T1000 (cell line): ENCODE measurements around the gene PPP2R5A.
"Not testable (repeated sequence)": the region's sequence is repeated elsewhere in the genome, so short reads cannot be mapped to it uniquely, and the experiment has no call there.

Source experiments
- DNase-seq: peaks from one replicate; lab custom pipeline; 2025; ENCODE audit warnings: mixed read lengths; lab: John Stamatoyannopoulos, UW

Gene PPP2R5A

GRCh38 chr1:212297338-212297737, 12.1 kb downstream of the PPP2R5A start:
- DNase-seq: no peak

- no peak for DNase-seq
These were observed 16.4 kb downstream of the PPP2R5A start for GRCh38 chr1:212301580-212301979.

- no peak for DNase-seq
These were observed 17.7 kb downstream of the PPP2R5A start for GRCh38 chr1:212302745-212303383.

- DNase-seq: no peak
These were observed 20.1 kb downstream of the PPP2R5A start for GRCh38 chr1:212305342-212305741.

- not testable (repeated sequence) for DNase-seq
These were observed 20.8 kb downstream of the PPP2R5A start for GRCh38 chr1:212305984-212306452.

GRCh38 chr1:212309967-212310366, 24.8 kb downstream of the PPP2R5A start:
- no peak for DNase-seq

GRCh38 chr1:212310383-212310782, 25.2 kb downstream of the PPP2R5A start:
- no peak for DNase-seq

GRCh38 chr1:212311836-212312497, 26.8 kb downstream of the PPP2R5A start:
- DNase-seq: no peak

GRCh38 chr1:212313616-212314015, 28.4 kb downstream of the PPP2R5A start:
- no peak for DNase-seq

- DNase-seq: no peak
These were observed 30.0 kb downstream of the PPP2R5A start for GRCh38 chr1:212315184-212315583.

- DNase-seq: no peak
These were observed 30.7 kb downstream of the PPP2R5A start for GRCh38 chr1:212315907-212316306.

GRCh38 chr1:212317916-212318315, 32.7 kb downstream of the PPP2R5A start:
- DNase-seq: no peak

GRCh38 chr1:212321031-212321430, 35.8 kb downstream of the PPP2R5A start:
- not testable (repeated sequence) for DNase-seq

GRCh38 chr1:212323066-212323465, 37.9 kb downstream of the PPP2R5A start:
- DNase-seq: no peak

GRCh38 chr1:212326541-212326940, 41.3 kb downstream of the PPP2R5A start:
- no peak for DNase-seq

GRCh38 chr1:212328248-212328647, 43.0 kb downstream of the PPP2R5A start:
- no peak for DNase-seq

- DNase-seq: no peak
These were observed 43.9 kb downstream of the PPP2R5A start for GRCh38 chr1:212329105-212329504.

- no peak for DNase-seq
These were observed 55.9 kb downstream of the PPP2R5A start for GRCh38 chr1:212341090-212341489.

- DNase-seq: no peak
These were observed 59.7 kb downstream of the PPP2R5A start for GRCh38 chr1:212344905-212345304.

- no peak for DNase-seq
These were observed 61.4 kb downstream of the PPP2R5A start for GRCh38 chr1:212346601-212347000.

- DNase-seq: no peak
These were observed 66.6 kb downstream of the PPP2R5A start for GRCh38 chr1:212351588-212352362.

- DNase-seq: no peak
These were observed 68.0 kb downstream of the PPP2R5A start for GRCh38 chr1:212353181-212353580.

- no peak for DNase-seq
These were observed 69.3 kb downstream of the PPP2R5A start for GRCh38 chr1:212354464-212354863.
